Fibroblast of villous mesenchyme (primary cell): ENCODE measurements around the gene NHLH2. TPM values are rescaled to one million over a fixed set of nuclear protein-coding genes. Genes with fewer than 3 reads are reported as not detected.
A peak's percentile ranks its signal among the peaks of the same experiment; 100 is the strongest.

ENCODE experiments used
- DNase-seq: peaks from one replicate; pipeline ENCODE4 v3.0.0-alpha.2; 2010; ENCODE audit warnings: low read depth
- H3K4me3 ChIP-seq: 2 replicates; pipeline ENCODE4 v1.5.1; 2011; ENCODE audit warnings: low read depth, mild to moderate bottlenecking, low read length
- total RNA-seq: library from RNA; depleted of rRNA; stranded (reverse); fragments of >200 nt; gene quantifications from 2 replicates; pipeline ENCODE4 v1.2.3, GENCODE V29; 2012
- TF ChIP-seq, protein P1 (sequence below): IDR thresholded peaks from 2 replicates; pipeline ENCODE4 v1.5.1; 2012; ENCODE audit warnings: low read depth, mild to moderate bottlenecking, low read length; ENCODE audit not compliant: insufficient read depth

The NHLH2 gene
- total RNA-seq, 1 donor: under 0.01 TPM

DNA sequence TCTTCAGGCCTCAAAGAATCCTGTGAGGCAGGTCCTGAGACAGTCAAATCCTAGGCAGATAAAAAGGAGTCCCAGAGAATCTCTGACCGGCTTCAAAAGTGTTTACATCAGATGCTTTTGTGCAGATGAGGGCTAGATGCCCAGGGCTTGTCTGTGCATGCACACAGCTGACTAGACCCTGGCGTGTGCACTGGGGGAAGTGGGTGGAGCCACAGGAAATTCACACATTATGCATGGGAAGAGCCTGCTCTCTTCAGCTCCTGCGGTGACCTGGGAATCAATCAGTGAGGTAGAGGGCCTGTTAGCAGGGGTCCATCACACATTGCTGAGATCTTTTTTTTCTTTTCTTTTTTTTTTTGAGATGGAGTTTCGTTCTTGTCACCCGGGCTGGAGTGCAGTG lies 36.6 kb upstream of the NHLH2 start:
- no peak for DNase-seq
- H3K4me3 ChIP-seq: no peak overlapping the region
- TF ChIP-seq, protein P1, sequence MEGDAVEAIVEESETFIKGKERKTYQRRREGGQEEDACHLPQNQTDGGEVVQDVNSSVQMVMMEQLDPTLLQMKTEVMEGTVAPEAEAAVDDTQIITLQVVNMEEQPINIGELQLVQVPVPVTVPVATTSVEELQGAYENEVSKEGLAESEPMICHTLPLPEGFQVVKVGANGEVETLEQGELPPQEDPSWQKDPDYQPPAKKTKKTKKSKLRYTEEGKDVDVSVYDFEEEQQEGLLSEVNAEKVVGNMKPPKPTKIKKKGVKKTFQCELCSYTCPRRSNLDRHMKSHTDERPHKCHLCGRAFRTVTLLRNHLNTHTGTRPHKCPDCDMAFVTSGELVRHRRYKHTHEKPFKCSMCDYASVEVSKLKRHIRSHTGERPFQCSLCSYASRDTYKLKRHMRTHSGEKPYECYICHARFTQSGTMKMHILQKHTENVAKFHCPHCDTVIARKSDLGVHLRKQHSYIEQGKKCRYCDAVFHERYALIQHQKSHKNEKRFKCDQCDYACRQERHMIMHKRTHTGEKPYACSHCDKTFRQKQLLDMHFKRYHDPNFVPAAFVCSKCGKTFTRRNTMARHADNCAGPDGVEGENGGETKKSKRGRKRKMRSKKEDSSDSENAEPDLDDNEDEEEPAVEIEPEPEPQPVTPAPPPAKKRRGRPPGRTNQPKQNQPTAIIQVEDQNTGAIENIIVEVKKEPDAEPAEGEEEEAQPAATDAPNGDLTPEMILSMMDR: no peak

DNA sequence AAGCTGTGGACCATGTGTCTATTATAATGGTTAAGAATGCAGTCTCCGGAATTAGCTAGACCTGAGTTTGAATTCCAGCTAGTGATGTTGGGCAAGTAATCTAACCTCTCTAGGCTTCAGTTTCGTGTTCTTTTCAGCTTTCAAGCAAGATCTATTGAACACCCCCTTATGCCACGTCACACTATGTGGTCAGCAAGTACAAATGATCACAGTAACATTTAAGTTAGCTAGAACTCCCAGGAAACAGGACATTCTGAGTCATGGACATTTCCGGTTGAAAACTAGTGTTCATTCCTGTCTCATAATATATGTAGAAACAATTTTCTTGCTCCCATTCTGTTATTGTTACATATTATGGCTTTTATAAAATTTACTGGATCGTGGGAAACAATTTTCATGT lies 34.0 kb upstream of the NHLH2 start:
- DNase-seq: peak; percentile 32
- no peak overlapping the region for H3K4me3 ChIP-seq
- TF ChIP-seq, protein P1: no peak

DNA sequence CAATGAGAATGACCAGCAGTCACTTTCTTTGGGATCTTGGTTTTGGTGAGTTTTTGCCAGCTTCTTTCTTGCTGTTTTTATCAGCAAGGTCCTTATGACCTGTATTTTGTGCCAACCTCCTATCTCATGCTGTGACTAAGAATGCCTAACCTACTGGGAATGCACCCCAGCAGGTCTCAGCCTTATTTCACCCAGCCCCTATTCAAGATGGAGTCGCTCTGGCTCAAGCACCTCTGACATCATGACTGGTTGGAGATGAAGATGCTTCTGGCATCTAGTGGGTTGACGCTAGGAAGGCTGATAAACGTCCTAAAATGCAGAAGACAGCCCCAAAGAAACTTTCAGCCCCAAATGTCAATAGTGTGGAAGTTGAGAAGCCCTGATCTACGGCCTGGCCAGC lies 33.6 kb upstream of the NHLH2 start:
- DNase-seq: no peak
- no peak overlapping the region for H3K4me3 ChIP-seq
- TF ChIP-seq, protein P1: no peak

DNA sequence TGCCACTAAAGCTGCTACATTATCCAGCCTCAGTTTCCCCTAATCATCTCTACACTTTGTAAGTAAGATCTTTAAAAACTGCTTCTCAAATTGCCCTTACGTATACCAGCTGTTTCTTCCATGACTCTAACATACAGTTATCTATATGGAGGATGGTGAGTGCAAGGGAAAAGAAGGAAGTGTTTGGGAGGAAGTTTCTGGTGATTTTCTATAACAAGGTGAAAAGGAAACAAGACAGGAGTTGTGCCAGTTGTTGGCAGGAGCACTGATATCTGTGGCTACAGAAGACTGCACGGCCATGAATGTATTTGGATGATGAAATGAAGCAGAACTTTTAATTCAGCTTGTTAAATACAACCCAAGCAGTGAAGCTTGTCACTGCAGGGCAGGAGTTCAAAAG lies 32.3 kb upstream of the NHLH2 start:
- TF ChIP-seq, protein P1: no peak
- no peak overlapping the region for H3K4me3 ChIP-seq
- DNase-seq: no peak

DNA sequence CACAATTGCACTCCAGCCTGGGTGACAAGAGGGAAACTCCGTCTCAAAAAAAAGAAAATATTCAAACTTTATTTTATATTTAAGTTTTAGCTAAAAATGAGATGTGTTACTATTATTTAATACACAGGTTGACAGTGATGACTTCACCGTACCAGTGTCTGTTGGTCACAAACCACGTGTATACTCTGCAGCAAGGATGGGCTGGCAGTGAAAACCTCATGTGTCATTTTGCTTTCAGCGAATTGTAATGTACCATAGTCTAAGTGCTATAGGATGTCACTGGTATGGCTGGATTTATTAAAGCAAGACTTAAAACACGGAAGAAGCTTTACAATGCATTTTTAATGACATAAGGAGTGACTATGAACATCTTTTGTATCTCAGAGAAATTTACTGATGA lies 28.1 kb upstream of the NHLH2 start:
- TF ChIP-seq, protein P1: no peak
- H3K4me3 ChIP-seq: no peak overlapping the region
- DNase-seq: no peak

DNA sequence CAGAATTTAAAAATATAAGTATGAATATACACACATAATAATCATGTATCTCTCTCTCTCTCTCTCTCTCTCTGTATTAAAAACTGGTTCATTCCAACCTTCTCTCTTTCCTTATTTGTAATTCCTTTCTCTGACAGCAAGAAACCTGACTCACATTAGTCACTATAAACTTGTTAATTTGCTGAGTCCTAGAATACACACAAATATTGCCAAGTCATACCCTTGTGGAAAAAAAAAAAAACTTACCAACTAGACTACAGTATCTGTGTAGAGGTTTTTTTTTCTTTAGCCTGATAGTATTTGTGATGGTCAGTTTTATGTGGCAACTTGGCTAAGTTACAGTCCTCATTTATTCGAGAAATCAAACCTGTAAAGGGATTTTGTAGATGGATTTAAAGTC lies 26.3 kb upstream of the NHLH2 start:
- H3K4me3 ChIP-seq: no peak overlapping the region
- TF ChIP-seq, protein P1: no peak
- DNase-seq: no peak

DNA sequence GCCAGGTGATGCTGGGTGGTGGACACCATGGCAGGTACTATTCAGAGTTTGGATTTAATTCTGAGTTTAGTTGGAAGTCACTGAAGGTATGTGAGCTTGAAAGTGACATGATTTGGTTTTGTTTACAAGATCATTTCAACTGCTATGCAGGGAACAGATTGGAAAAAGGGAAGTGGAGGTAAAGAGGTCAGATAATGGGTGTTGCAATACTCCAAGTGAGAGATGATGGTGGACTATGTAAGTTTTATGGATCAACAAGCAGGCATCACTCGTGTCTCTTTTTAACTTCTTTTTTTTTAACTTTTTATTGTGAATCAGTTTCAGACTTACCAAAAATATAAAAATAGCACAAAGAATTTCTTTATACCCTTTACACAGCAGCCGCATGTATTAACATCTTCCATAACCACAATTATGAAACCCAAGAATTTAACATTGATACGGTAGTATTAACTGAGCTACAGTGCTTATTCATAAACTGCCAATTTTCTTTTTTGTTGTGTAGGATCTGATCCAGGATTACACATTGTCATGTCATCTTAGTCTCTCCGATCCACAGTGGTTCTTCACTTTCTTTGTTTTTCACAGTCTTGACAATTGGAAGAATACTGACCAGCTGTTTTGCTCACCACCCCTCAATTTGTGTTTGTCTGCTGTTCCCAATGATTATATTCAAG lies 24.9 kb upstream of the NHLH2 start:
- H3K4me3 ChIP-seq: no peak overlapping the region
- DNase-seq: no peak
- TF ChIP-seq, protein P1: no peak
